ENCODE results near the gene PTPRH.
"Not testable (repeated sequence)": the region's sequence is repeated elsewhere in the genome, so short reads cannot be mapped to it uniquely, and the experiment has no call there.

Gene PTPRH

DNA sequence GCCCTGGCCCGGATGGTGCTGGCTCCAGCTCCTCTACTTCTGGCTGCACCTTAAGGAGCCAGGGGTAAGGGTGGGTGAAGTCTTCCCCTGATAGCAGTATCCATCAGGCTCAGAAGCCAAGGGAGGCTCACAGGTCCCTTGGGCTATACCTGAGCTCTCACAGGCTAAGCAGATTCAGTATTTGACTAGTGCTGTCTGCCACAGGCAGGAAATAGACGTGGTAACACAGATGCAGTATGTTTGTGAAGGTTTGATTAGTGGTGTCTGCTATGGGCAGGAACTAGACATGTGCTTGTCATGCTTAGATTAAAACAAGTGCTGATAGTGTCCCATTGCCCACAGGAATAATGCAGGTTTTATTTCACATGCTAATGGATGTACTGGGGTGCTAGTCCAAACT, 33.2 kb downstream of the PTPRH start:
- no peak for DNase-seq

DNA sequence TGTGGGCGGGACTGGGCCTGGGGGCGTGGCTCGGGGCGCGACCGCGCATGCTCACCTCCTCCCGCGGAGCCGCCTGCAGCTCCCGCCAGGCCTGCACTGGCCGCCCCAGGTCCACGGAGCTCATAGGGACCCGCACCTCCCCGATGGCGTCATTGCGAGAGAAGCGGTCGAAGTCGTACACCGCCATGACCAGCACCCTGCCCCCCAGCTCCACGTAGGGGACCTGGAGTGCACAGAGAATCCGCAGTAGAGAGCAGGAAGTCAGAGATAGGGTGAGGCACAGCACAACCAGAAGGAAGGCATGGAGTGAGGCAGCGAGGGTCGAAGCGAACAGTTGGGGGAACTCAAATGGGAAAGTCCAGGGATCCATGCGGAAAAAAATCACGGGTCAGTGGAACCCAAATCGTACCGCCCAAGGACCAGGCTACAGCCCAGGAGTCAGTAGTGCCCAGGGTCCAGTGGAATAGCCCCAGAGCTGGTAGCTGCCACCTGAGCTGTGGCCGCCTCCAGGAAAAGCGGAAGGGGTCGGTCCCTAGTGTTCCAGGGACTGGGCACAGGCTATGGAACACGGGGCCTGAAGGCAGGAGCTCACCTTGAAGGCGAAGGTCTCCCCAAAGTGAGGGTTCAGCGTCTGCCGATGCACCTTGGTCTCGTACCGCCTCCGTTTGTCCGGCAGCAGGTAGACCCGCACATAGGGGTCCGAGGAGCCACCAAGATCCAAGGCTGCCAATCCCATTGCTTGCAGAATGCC, 34.0 kb downstream of the PTPRH start:
- DNase-seq = no peak

DNA sequence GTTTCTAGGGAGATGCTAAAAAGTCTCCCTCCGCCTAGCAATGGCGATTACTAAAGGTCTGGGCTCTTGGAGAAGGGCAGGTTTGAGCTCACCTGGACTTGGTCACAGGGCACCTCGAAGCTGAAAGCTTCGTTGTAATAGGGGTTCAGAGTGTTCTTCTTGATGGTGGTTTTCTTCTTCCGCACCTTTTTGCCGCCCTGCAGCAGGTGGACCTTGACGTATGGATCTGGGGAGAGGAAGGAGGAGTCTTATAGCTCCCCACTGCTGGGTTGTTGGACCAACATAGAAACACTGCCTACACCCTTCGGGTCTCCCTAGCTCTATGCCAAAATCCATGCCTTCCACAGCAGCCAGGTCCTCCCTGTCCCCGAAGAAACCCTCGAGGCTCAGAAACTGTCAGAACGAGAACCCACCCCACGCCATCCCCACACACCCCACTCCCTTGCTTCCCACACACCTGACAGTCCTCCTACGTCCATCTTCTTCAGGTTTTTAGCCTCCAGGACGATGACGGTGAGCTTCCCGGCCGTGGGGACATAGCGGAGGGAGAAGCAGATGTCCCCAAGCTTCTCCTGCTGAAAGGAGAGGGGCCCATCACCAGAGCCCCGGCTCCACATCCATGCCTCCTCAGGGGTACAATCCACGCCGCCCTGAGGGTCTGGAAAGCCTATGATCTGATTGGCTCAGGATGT, 34.7 kb downstream of the PTPRH start:
- DNase-seq = no peak

DNA sequence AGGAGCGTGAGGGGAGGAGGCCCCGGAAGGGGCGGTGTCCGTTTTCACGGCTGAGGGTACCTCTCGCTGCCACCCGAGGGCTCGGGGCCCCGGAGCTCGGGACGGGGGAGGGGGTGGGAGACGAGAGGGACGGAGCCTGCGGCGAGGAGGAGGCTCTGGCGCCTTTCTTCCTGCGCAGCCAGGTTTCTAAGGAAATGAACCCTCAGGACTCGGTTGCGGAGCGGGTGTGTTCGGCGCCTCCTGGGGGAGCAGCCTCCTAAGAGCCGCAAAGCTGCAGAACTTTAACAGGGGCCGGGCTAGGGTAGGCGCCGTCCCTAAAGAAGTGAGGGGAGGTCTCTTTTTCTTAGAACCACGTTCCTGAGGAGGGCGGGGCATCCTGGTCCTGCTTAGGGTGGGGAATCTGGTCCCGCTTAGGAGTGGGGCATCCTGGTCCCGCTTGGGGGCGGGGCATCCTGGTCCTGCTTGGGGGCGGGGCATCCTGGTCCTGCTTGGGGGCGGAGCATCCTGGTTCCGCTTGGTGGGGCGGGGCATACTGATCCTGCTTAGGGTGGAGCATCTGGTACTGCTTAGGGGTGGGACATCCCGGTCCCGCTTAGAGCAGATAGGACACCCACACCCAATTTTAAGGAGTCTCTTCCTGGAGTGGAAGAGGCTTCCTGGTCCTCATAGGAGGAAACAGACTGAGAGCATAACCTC, 35.4 kb downstream of the PTPRH start:
- peak; percentile 31 for DNase-seq

DNA sequence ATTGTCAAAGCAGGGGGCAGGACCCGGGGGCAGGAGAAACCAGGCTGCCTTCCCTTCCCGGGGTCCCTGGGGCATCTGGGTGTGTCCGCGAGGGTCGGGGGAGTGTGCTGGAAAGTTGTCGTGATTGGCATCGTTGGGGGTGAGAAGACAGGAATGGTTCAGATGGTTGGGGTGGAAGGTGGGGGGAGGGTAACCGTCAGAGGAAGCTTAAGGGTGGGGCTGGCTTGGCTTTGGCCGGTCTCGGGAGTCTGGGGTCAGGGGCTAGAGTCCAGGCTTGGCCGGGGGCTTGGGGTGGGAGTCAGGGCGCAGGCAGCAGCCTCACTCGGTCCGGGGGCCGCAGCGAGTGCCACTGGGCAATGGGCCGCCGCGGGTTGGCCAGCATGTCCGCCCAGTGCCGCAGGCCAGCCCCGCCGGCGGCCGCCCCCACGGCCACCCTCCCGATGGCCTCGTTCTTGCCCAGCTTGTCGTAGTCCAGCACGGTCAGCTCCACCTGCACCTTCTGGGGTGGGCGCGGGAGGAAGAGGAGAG, 36.1 kb downstream of the PTPRH start:
- no peak for DNase-seq

DNA sequence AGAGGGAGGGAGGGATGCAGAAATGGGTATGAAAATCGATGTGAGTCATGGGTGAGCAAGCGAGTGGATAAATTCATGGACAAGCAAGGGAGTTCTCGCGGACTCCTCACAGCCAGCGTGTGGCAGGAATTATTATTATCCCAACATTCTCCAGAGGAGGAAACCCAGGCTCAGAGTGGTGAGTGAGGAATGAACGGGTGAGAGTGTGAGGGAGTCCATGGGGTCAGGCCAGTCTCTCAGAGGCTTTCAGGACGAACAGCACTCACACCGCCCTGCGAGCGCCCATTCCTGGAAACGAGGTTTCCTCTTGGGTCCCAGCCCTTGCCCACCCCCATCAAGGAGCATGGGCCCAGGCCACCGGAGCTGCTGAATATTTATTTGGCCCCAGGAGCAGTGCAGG, 36.6 kb downstream of the PTPRH start:
- no peak for DNase-seq

DNA sequence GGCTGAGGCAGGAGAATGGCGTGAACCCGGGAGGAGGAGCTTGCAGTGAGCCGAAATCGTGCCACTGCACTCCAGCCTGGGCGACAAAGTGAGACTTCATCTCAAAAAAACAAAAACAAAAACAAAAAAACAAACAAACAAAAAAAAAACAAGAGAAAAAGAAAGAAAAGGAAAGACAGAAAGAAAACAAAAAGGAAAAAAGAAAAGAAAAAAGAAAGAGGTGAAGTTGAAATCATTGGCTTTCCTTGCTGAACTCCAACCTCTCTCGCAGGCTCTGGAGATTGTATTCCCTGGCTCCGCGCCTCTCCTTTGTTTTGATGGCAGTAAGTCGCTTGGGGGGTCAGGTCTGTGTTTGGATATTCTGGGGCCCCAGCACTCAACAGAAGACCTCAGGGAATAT, 37.0 kb downstream of the PTPRH start:
- not testable (repeated sequence) for DNase-seq

DNA sequence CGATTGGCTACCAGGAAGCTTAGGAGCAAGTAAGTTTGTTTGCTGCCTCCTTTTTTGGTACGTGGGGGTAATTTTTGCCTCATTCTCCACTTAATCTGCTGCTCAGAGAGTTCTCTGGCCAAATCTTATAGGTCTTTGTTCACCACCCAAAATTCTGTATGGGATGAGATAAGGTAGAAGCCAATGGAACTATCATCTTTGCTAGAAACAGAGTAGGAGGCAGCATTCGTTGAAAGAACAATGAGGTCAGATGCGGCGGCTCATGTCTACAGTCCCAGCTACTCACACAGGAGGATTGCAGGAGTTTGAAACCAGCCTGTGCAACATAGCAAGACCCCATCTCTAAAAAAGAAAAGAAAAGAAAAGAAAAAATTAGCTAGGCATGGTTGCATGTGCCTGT, 37.9 kb downstream of the PTPRH start:
- no peak for DNase-seq

DNA sequence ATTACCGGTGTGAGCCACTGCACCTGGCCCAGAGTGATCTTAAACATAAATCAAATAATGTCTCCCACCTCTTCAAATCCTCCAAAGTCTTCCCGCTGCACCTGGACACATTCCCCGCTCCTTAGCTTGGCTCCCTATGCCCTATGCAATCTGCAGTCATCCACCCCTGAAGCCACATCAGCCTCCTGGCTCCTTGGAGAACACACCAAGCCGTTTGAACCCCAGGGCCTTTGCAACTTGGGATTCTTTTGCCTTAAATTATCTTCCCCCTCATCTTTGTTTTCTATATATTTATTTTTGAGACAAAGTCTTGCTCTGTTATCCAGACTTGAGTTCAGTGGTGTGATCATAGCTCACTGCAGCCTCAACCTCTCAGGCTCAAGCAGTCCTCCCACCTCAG, 40.2 kb downstream of the PTPRH start:
- no peak for DNase-seq

DNA sequence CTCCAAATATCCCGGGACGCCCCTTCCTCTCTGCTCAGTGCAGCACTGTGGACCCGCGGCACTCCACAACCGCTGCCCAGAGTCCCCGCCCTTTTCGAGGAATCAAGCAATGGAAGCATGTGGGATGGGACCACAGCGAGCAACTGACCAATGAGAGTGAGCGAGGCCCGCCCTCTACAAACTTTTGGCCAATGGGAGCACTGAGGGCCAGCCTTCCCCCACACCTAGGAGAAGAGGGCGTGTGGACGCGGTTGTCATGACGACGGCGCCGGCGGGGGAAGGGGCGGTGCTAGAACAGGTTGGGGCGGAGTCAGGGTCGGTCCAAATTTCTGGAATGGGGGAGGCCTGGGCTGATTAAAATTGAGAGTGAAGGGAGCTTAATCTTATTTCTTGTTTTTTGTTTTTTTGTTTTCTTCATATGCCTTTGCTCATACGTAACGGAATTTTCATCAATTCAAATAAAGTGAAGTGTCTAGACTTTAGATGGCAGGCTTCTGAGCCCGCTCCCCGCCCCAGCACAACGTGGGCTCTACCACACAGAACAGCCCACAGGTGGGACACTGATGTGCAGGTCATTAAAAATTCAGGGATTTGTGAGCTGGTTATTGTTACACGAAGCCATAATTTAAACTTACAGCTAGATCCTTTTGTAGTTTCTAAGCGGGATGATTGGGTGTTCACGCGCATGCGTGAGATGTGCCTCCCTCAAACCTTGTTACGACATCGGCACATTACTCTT, 42.6 kb downstream of the PTPRH start, which contains the start of gene DNAAF3:
Gene DNAAF3, minus strand, starts transcription at position 84 of the 739 bp plus-strand sequence. CDS start 200 bp downstream, outside the sequence.
- peak; percentile 92 for DNase-seq

DNA sequence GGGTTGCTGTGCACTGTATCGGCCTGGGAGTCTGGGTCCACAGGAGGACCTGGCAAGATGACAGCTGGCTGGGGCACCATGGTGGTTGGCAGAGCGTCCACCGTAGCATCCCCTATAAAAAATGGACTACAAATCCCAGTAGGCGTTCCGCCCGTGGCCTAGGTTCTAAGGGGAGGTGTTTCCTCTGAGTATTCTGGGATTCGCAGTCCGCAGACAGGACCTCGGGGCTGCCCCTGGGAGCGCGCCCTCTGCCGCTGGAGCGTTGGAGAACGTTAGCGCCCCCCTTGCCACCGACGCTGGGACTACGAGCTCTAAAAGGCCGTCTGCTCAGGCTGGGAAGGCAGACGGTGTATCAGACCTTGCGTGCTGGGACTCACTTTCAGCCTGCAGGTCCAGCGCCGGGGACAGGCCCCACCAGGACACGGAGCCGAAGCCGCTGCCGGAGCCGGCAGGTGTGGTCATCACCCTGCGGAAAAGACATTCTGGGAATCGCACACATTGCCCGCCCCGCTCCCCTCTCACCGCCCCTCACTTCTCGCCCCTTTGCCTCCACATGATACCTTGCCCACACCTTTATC, 43.3 kb downstream of the PTPRH start:
- DNase-seq = peak; percentile 46

DNA sequence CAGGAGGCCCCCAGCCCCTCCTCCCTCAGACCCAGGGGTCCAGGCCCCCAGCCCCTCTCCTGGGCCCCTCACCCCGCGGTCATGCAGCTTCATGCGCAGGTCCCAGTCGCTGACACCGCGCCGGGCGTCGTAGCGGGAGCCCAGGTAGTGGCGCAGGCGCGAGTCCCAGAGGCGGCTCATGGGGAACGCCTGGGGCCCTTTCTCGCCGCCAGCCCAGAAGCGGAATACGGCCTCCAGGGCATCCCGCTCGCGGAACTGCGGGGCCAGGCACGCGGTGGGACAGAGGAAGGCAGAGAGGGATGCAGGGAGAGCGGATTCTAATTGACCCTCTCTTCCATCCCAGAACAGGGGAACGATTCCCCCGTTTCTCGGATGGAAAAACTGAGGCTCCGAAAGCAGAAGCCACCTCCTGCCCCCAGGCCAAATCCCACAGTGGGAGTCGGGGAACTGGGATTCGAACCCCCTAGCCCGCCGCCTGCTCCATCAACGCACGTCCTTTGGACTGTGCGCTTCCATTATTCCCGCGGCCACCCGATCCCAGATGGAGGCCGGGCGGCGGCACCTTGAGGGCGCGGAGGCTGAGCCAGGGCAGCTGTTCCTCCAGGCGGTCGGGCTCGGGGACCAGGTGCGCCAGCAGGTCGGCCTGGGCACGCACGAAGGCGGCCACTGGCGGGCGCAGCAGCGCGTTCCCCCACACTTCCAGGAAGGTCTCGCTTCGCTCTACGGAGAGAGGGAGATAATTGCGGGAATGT, 47.6 kb downstream of the PTPRH start:
- no peak for DNase-seq

DNA sequence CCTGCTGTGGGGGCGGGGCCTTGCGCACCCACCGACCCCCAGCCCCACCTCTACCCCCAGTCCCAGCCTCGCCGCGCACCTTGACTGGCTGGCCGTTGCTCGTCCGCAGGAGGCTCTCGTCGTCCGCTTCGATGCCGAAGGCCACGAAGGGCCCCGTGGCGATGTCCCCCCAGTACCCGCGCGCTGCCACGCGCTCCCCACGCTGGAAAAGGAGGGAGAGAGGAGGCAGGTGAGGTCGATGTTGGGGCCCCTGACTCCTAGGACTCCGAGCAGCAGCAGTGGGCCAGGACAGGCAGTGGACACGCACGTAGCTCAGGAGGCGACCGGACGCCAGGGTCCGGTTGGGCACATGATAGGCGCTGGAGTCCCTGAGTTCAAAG, 48.3 kb downstream of the PTPRH start:
- DNase-seq = no peak

DNA sequence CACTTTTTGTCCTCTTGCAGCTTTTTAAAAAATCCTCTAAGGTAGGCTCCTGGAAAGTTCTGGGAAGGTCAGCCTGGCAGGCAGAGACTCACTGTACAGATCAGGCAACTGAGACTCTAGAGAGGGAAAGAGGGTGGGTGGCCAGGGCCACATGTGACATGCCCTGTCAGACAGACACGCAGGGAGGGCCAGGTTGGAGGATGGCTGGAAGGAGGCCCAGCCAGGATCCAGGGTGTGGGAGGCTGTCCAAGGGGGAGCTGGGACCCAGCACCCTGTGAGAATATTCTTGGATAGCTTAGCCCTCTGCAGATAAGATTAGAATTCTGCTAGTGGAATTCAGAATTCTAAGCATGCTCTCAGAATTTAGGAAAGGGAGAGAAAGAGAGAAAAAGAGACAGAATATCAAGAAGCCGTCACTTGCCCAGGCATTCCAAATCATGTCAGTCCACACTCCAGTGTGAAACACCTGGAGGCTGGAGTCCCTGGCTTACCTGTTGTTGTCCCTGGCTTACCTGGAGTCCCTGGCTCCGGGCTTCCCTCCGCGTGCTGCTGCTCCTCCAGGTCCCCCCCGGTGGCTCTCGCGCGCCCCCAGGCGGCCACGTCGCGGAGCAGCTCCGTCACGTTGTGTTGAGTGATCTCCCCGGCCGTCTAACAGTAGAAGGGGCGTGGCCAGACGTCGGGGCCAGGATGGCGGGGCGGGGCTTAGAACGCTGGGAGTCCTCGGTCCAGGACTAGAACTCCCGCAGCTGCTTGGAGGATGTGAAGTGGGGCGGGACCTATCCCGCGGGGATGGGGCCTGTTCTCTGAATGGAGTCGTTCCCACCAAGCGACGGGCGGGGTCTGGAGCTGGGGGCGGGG, 48.9 kb downstream of the PTPRH start:
- peak; percentile 90 for DNase-seq

DNA sequence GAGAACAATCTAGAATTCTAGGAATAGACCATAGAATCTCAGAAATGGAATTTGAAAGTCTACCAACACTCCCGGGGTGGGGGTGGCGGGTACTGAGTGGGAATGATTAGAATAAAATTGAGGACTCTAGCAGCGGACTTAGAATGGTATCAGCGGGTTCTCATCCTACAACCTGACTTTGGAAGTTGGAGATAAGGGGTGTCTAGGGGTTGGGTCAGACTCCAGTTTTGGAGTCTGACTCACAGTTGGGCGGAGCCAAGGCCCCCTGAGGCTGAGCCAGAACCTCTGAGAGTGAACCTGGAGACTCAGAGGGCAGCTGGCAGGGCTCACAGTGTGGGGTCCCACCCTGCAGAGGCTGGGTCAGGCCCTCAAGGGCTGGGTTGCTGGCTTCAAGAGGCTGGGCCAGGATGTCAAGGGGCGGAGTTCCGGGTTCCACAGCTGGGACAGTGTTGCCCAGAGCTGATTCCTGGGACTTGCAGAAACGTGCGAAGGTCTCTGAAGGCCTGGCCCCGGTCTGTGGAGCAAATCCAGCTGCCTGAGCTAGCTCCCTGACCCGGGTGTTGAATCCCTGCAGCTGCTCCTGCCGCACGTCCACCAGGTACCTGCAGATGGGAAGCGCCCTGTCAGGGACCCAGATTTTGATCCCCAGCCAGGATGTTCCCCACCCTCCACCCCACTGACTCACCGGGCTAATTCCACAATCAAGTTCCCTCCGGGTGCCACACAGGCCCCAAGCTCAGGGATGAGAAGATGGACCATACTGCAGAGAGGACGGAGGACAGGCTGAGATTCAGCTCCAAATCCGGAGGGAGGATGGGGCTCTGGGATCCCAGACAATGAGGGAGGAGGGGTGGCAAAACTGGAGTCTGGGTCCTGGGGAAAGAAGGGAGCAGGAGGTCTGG, 50.2 kb downstream of the PTPRH start:
- DNase-seq = no peak

DNA sequence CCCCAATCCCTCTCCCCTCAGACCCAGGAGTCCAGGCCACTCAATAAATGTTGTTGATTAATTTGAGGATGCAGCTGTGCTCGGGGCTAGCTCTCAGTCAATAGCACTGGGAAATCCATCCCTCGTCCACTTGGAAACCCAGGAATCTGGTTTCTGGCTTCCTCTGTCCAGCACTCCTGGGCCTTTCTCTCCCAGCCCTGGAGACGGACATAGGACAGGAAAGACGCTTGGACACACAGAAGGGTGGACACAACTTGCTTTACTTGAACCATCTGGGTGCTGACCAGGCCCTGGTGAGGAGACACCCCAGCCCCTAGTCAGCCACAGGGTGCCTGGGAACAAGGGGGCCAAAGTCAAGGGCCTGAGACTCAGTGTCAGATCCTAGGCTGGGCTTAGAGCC, 50.9 kb downstream of the PTPRH start:
- DNase-seq = no peak

DNA sequence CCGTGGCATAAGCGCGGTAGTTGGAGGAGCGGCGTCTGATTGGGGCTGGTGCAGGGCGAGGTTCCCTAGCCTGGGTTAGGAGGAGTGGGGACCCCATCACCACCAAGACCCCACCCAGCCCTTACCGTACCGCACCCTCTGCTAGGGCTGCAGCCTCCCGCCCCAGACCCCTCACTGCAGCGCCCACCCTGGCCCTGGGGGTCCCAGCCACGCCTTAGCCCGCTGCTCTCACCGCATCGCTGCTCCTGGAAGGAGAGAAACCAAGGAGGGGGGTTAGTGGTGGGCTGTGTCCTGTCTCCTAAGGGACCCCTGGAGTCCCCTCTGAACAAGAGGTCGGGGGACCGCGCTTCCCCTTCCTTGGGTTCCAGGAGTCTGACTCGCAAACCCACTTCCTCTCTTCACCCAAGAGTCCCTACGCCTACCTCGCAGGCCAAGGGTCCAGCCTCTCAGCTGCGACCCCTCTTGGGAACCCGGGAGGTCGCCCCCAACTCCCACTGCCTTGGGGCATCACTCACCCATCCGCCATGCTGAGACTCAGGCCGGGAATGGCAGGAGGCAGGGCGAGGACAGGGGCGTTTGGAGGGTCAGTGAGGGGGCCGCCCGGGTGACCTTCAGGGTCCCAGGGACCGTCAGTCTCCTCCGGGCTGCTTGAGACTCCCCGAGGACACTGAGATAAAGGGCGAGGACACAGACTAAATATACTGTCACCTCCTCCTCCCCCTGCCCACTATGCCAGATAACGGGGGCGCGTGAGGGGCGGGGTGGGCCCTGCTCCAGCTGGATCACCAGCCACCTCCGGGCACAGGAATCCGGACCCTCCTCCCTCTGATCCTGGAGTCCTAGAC, 52.0 kb downstream of the PTPRH start, which contains the start of gene TNNI3:
Gene TNNI3, minus strand, starts transcription at position 669 of the 845 bp plus-strand sequence. Its CDS starts 143 bp downstream, at position 526.
- no peak for DNase-seq

Data from inflammatory macrophage treated with lipopolysaccharide for 4 hours (primary cell).